ENCODE results near the gene PBX1.

Gene PBX1

GRCh38 chr1:164614316-164614715 lies 55.3 kb downstream of the PBX1 start:
- no peak for DNase-seq

GRCh38 chr1:164617377-164618201 lies 58.6 kb downstream of the PBX1 start:
- peak in 5 of 56 donors; percentile 6 to 41 (median 15) for DNase-seq

- DNase-seq: no peak
These were observed 59.2 kb downstream of the PBX1 start for GRCh38 chr1:164618202-164618564.

GRCh38 chr1:164619006-164619784 lies 60.2 kb downstream of the PBX1 start:
- no peak for DNase-seq

- no peak for DNase-seq
These were observed 63.3 kb downstream of the PBX1 start for GRCh38 chr1:164622068-164622845.

GRCh38 chr1:164623805-164624204 lies 64.8 kb downstream of the PBX1 start:
- DNase-seq: no peak

GRCh38 chr1:164624400-164624799 lies 65.4 kb downstream of the PBX1 start:
- DNase-seq: no peak

- no peak for DNase-seq
These were observed 66.1 kb downstream of the PBX1 start for GRCh38 chr1:164625004-164625617.

- no peak for DNase-seq
These were observed 69.8 kb downstream of the PBX1 start for GRCh38 chr1:164628772-164629171.

GRCh38 chr1:164629971-164630370 lies 71.0 kb downstream of the PBX1 start:
- DNase-seq: no peak

GRCh38 chr1:164630626-164631396 lies 71.8 kb downstream of the PBX1 start:
- no peak for DNase-seq

- no peak for DNase-seq
These were observed 72.8 kb downstream of the PBX1 start for GRCh38 chr1:164631751-164632150.

- DNase-seq: no peak
These were observed 75.0 kb downstream of the PBX1 start for GRCh38 chr1:164633997-164634396.

GRCh38 chr1:164635059-164635802 lies 76.2 kb downstream of the PBX1 start:
- DNase-seq: peak in 4 of 56 donors; percentile 20 to 46 (median 30)

- peak in 32 of 56 donors; percentile 4 to 73 (median 35) for DNase-seq
These were observed 77.1 kb downstream of the PBX1 start for GRCh38 chr1:164635803-164636731.

- no peak for DNase-seq
These were observed 77.8 kb downstream of the PBX1 start for GRCh38 chr1:164636757-164637156.

GRCh38 chr1:164637461-164638375 lies 78.7 kb downstream of the PBX1 start:
- DNase-seq: peak in 29 of 56 donors; percentile 3 to 72 (median 28)

All from nucleus accumbens (tissue), 56 donors.